Activated CD8-positive, alpha-beta memory T cell treated with anti-CD3 and anti-CD28 coated beads for 24 hours (primary cell): Measurements from ENCODE around the gene INTU.
"Not testable (repeated sequence)": the region's sequence is repeated elsewhere in the genome, so short reads cannot be mapped to it uniquely, and the experiment has no call there.

ENCODE experiments used
- DNase-seq: peaks from one replicate; pipeline ENCODE4 v3.0.0-alpha.2; 2020

The INTU gene

DNA sequence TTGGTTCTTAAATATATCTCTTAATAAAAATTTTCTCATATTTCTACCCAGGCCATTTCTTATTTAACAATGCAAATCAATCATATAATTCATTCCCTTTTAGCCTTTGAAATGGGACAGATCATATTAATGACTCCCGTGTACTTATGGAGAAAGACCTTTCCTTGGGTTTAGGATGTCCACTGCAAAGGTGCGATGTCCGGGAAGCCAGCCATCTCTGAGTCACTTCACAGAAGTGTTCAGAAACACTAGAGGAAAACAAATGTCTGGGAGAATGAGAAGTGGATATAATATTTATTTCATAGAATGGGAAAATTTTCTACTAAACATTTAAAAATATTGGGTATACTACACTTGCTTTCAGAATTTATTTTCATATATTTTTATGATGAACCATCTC lies 15.3 kb downstream of the INTU start:
- no peak for DNase-seq

DNA sequence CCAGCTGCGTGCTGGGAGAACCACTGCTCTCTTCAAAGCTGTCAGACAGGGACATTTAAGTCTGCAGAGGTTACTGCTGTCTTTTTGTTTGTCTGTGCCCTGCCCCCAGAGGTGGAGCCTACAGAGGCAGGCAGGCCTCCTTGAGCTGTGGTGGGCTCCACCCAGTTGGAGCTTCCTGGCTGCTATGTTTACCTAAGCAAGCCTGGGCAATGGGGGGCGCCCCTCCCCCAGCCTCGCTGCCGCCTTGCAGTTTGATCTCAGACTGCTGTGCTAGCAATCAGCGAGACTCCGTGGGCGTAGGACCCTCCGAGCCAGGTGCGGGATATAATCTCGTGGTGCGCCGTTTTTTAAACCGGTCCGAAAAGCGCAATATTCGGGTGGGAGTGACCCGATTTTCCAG lies 22.8 kb downstream of the INTU start:
- DNase-seq, result not testable (repeated sequence)

DNA sequence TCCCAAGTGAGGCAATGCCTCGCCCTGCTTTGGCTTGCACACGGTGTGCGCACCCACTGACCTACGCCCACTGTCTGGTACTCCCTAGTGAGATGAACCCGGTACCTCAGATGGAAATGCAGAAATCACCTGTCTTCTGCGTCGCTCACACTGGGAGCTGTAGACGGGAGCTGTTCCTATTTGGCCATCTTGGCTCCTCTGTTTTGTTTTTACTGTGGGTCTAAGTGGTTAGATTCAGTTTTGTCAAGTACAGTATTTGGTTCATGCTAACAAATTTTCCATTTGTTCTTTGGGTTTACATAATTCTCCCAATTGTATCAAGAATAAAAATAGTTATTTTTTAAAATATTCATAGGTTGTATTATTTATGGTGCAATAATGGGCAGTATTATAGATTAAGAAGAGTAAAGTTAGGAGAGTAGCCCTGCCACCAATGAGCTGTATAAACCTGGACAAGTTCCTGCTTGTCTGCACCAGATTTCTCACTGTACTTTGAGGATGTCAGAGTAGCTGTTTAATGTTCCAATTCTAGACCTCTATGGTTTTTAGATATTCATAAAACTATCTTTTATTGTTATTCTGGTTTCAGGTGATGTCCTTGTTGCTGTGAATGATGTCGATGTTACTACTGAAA lies 23.4 kb downstream of the INTU start:
- no peak for DNase-seq

DNA sequence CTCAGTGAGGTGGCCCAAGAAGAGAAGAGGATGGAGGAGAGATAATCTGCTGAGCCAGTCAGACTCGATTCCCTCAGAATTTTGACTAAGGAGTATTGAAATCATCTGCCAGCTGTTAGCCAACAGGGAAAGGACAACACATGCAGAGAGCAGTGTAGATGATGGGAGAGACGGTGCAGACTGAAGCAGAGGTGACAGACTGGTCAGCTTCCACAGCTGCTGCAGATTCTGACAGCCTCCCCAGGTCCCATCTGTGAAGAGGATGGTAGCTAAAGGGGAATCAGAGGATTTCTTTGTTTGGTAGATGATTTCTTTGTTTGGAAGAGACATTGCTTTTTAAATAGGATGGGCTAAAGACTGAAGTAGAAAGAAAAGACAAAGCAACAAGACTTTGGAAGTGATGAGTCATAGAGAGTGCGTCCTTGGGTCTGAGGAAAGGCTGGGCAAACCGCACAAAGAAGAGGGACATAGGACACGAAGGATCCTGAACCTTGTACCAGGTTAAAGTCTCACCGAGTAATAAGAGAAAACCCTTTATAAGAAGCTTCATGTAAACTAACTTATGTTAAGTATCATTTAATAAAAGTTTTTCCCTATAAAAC lies 27.6 kb downstream of the INTU start:
- no peak for DNase-seq

DNA sequence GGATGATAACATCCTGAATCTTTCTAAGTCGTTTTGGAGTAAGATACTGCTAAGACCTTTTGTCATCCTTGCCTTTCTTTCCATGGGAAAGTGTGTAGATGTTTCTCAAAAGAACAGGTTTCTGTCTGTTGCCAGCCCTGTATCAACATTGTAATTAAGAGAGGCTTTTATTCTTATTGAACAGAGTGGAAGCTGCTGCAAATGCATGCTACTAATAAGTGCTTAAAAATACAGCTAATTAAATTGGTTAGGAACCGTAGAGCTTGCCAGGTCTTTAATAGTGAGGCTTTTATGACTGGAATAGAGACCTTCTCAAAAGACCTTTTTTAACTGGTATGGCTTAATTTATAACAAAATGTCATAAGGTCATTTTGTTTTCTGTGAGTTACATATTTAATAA lies 34.4 kb downstream of the INTU start:
- DNase-seq, result no peak

DNA sequence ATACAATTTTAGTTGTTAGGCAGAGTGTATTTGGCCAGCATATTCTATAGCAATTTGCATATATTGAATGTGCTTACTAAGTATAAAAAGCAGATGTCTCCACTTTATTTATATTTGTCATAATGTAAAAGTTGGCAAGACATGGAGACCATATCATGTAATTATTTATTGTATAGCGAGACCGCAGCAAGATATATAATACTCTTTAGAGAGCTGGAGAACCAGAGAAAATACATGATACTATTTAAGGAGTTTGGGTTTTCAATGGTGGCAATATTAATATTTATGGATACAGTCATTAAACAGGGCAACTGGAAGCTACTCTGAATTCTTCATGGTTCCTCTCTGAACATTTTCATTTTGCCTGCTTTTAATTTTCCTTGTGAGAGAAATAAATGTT lies 35.0 kb downstream of the INTU start:
- no peak for DNase-seq

DNA sequence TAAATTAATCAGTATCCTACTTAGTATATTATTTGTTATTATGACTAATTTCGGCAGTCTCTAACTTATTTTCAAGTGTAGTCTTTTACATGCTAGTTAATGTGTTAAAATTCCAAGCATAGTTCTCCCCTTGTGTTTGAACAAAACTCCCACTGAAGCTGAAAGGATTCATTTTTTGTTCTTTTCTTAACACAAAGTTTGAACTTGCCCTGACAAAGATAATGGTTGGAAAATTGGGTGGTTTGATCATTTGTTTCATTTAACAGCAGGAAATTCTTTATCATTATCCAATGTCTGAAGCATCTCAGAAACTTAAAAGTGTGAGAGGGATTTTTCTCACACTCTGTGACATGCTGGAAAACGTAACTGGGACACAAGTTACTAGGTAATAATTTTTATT lies 36.0 kb downstream of the INTU start:
- no peak for DNase-seq

DNA sequence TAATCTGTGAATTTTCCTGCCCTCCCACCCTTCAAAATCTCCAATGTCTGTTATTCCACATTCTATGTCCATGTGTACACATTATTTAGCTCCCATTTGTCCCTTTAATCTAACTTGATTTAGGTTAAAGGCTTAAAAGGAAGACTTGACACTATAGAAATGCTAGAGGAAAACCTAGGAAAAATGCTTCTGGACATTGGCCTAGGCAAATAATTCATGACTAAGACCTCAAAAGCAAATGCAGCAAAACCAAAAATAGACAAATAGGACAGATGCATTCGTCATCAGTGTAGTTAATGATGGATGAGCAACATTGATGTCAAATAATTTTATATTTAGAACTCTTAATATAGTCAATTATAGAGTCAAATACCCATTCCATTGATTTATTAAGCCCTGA lies 36.9 kb downstream of the INTU start:
- DNase-seq, result no peak

DNA sequence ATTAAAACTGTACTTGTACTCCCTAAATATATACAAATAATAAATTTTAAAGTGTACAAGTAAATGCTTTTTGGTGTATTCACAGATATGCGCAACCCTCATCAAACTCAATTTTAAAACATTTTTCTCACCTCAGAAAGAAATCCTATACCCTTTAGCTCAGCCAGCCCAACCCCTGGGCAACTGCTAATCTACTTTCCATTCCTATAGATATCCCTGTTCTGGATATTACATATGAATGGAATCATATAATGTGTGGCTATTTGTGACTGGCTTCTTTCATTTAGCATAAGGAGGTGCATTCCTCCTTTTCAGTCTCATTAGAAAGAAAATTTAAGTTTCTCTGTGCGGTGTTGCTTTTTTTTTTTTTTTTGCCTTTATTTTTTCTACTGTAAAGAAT lies 39.4 kb downstream of the INTU start:
- DNase-seq, result no peak

DNA sequence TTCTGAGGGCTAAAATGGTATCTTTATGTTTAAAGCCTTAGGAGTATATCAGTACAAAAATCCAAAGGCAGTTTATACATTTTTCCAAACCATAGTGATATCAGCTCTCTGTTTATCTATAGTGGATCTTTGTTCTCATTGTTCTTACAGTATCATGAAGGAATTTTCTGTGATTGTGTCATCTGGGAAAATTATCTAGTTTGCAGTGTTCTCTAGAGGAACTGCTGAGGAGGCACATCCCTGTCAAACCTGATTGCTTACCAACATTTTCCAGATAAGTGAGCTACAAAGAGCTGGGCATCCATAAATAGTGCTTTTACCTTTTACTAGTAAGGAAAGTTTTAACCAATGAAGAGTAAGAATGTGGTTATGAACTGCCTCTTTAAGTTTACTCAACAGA lies 52.5 kb downstream of the INTU start:
- DNase-seq, result no peak

DNA sequence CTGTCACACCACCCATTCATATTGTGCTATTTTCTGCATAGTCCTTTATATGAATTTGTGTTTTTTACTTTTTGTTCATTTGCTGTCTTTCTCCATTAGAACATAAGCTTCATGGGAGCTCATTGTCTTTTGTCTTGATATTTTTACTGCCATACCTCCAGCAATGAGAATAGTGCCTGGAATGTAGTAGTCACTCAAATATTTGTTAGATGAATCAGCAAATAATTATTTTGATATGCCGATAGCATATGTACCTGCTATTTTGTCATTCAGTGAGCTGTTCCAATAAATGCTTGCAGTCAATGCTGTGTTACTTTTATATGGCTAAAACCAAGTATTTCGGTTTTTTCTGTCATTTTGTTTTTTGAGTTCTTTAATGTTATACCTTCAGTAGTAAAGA lies 53.9 kb downstream of the INTU start:
- no peak for DNase-seq

DNA sequence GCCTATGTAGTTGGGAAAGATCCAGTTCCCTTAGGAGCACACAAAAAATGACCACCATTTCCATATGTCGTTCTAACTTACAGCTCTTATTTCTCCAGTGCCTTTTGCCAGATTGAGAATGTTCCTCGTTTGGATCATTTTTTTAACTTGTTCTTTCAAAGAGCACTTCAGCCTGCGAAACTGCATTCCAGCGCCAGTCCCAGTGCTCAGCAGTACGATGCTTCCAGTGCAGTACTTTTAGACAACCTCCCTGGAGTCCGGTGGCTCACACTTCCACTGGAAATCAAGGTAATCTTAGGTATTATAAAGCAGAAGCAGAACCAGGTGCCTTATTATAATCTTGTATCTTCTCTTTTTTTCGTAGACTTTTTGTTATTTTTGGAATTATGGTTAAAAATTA lies 54.8 kb downstream of the INTU start:
- DNase-seq, result no peak

DNA sequence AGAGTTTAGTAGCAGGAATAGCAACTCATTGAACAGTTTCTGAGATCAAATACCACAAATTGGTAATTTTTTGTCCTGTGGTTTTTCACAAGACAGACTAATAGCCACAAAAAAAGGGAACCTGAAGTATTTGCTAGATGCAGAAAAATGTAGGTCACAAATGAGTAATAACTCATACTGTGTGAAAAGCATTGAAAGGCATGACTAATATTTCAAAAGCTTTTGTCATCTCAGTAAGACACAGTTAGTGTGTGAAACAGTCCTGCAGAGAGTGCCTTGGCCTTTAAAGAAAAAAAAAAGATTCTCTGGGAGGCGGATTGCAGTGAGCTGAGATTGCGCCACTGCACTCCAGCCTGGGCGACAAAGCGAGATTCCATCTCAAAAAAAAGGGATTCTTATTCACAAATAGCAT lies 66.0 kb downstream of the INTU start:
- DNase-seq, result no peak

DNA sequence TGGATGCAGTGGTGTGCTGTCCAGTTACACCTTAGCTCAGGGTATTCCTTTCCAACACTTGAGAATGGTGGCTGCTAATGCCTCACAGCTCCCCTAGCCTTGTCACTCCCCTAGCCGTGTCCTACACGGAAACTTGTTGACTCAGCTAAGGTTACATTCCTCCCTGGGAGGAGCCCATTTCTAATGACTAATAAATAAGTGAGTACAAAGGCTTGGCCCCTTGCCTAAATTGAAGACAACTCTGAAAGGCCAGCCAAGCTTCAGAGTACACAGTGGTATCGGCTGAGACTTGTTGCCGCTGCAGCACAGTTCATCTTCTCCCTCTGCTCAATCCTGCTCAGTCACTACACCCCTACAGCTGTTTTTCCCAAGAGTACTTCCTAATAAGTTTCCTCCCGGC lies 76.2 kb downstream of the INTU start:
- no peak for DNase-seq

DNA sequence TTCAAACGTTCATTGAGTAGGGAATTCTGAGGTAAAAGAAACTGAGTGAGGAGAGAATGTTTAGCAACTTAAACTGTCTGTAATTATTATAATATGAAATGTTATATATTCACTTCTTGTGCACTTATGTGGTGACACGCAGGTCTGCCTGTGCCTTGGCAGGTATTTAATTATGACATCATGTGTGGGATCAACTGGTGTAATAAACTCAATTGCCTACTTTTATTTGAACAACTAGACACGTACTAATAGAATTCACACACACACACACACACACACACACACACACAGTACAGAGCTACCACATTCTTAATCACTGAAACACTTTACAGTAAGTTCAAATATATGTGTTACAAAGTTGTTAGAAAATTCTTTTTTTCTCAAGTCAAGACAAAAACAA lies 76.7 kb downstream of the INTU start:
- no peak for DNase-seq

DNA sequence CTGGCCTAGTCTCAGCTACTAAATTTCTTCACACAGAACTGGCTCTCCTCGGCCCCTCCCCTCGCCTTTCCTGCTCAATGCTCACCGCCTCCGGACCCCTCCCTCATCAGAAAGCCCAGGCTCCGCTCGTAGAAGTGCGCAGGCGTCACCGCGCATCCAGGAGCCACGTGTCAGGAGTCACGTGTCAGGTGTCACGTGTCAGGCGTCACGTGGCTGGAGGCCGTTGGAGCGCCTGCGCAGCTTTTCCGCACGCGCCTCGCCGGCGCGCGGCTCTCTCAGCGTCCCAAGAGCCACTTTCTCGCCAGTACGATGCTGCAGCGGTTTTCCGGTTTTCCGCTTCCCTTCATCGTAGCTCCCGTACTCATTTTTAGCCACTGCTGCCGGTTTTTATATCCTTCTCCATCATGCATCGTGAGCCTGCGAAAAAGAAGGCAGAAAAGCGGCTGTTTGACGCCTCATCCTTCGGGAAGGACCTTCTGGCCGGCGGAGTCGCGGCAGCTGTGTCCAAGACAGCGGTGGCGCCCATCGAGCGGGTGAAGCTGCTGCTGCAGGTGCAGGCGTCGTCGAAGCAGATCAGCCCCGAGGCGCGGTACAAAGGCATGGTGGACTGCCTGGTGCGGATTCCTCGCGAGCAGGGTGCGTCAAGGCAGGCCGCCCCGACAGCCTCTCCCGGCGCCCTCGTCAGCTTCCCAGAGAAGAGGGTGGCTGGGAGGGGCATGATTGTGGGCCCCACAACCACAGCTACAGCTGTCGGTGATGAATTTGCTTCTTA lies 97.6 kb downstream of the INTU start, which contains the start of gene SLC25A31:
Gene SLC25A31 (plus strand): TSS at position 259 of the 772 bp plus-strand sequence. CDS start 146 bp downstream, at position 405.
- no peak for DNase-seq

DNA sequence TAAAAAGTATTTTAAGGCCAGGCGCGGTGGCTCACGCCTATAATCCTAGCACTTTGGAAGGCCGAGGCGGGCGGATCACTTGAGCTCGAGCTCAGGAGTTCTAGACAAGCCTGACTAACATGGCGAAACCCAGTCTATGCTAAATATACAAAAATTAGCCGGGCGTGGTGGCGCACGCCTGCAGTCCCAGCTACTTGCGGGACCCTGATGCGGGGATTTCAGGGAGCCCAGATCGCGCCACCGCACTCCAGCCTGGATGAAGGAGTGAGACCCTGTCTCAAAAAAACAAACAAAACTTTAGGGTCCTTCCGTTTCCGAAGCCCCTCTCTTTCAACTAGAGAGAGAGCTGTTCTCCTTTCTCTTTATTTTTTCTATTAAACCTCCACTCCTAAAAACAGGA lies 98.6 kb downstream of the INTU start:
- no peak for DNase-seq

DNA sequence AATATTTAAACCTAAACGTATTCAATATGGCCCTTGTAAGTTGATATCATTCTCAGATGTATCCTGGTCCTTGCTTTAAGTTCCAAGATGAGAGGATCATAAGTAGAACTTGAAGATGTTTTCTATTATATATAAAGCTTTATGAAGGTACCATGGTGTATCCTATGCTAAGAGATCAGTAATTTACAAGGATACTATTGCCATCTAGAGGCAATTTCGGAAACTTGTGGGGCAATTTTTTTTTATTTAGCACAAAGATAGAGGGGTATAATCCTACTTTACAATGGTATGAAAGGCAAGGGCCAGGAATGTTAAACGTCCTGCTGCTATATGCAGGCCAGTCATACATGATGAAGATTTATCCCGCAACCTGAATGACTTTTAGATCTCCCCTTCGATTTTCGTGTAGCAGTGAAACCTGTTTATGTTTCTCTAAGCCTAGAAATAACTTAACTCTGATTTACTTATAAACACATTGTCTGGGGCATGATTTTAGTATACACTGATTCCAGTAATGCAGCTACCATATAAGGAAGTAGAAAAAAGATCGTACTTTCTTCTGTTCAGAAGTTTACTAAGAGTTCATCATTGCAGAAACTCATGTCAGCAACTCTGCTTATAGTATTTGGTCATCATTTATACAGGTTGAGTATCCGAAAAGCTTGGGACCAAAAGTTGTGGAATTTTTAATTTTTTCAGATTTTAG lies 100.0 kb downstream of the INTU start:
- no peak for DNase-seq

DNA sequence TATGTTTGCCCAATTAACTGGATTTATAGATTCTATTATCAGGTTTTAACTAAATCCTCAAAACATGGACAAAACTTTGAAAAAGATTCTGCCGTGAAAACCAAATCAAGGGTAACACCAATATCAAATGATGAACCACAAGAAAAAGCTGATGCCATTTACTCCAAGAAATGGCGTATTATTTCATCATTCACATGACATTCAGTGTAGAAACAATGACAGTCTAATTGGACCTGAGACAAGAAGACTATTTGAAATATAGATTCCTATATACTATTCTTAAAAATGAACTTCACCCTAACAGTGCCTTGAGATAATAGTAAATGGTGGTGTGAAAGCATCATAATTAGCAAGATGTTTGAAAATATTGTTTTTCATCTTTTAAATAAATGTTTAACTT lies 102.2 kb downstream of the INTU start:
- DNase-seq, result no peak

DNA sequence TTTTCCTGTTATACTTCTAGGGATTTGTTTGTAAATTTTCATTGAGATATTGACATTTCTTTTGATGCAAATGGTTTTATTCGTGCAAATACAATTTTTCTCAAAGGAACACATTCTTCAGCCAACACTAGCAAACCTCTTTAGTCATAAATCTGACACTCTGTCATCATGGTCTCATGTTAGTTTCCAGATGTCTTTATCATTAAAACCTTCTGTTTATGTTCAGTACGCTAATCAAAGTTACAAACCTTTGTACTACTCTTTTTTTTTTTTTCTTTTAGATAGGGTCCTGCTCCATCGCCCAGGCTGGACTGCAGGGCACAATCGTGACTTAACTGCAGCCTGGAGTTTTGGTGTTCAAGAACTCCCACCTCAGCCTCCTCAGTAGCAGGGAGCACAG lies 104.5 kb downstream of the INTU start:
- DNase-seq, result no peak

DNA sequence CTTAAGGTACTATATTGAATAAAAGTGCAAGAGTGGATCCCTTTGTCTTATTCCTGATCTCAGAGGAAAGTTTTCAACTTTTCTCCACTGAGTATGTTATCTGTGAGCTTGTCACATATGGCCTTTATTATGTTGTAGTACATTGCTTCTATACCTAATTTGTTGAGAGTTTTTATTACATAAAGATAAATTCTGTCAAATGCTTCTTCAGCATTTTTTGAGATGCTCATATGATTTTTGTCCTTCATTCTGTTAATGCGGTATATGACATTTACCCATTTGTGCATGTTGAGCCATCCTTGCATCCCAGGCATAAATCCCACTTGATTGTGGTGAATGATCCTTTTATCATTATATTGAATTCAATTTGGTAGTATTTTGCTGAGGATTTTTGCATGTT lies 108.5 kb downstream of the INTU start:
- DNase-seq, result no peak

DNA sequence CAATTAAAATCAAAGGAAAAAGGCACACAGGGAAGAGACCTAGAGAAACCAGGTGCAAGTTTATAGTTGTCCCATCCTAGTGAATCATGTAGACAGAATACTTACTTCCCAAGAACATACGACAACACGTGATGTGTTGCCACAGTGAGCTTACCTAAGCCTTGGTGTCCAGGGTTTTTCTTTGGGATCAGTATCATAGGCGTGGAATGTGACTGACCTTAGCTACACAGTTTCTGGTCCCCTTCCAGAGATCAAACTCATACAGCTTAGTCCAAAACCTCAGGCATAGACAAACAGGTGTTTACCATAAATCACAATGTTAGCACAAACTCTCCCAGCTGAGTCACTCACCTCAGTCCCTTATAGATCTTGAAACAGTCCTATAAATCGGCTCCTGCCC lies 115.1 kb downstream of the INTU start:
- no peak for DNase-seq

DNA sequence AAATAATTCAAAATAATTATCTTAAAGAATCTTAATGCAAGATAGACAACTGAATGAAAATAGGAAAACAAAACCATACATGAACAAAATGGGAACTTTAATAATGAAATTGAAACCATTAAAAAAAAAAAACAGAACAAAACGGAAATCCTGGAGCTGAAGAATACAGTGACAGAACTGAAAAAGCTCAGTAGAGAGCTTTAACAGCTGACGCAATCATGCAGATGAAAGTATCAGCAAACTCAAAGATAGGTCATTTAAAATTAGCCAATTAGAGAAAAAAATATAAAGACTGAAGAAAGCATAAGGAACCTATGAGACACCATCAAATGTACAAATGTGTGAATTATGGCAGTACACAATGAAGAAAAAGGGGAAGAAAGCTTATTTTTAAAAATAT lies 116.2 kb downstream of the INTU start:
- DNase-seq, result no peak

DNA sequence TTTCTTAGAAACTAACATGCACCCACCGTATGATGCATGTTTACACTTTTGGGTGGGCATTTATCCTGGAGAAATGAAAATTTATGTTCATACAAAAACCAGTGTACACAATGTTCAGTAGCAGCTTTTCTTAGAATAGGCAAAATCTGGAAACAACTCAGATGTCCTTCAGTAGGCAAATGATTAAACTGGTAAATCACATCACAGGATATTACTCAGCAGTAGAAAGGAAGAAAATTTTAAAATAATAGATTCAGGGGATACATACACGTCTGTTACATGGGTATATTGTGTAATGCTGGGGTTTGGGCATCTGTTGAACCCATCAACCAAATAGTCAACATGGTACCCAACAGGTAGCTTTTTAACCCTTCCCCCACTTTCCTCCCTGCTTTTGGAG lies 124.1 kb downstream of the INTU start:
- no peak for DNase-seq
